ENCODE data around the gene PIAS4. TPM values are rescaled to one million over a fixed set of nuclear protein-coding genes. Genes with fewer than 3 reads are reported as not detected.

The PIAS4 gene
- total and polyA plus RNA-seq, 2 of the 13 experiments (the other 11 are each of a cell fraction or from before 2014, with no cell fraction given): 9.0 to 20.1 TPM

GRCh38 chr19:4060621-4061177, 53.2 kb downstream of the PIAS4 start (continued):
- TF ChIP-seq ZNF652 (CRISPR knock-in tag; IDR thresholded peaks at IDR 0.05; ENCODE audit: borderline replicate concordance, low read depth): no peak
- no peak for TF ChIP-seq MEF2D (CRISPR knock-in tag; IDR thresholded peaks at IDR 0.05)
- TF ChIP-seq MLLT10 (CRISPR knock-in tag; IDR thresholded peaks at IDR 0.05): no peak
- TF ChIP-seq AKAP8 (CRISPR knock-in tag; IDR thresholded peaks at IDR 0.05): peak; percentile 15; the same call in 1 of the 2 replicates
- TF ChIP-seq, protein P1, sequence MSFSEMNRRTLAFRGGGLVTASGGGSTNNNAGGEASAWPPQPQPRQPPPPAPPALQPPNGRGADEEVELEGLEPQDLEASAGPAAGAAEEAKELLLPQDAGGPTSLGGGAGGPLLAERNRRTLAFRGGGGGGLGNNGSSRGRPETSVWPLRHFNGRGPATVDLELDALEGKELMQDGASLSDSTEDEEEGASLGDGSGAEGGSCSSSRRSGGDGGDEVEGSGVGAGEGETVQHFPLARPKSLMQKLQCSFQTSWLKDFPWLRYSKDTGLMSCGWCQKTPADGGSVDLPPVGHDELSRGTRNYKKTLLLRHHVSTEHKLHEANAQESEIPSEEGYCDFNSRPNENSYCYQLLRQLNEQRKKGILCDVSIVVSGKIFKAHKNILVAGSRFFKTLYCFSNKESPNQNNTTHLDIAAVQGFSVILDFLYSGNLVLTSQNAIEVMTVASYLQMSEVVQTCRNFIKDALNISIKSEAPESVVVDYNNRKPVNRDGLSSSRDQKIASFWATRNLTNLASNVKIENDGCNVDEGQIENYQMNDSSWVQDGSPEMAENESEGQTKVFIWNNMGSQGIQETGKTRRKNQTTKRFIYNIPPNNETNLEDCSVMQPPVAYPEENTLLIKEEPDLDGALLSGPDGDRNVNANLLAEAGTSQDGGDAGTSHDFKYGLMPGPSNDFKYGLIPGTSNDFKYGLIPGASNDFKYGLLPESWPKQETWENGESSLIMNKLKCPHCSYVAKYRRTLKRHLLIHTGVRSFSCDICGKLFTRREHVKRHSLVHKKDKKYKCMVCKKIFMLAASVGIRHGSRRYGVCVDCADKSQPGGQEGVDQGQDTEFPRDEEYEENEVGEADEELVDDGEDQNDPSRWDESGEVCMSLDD (CRISPR knock-in tag; IDR thresholded peaks at IDR 0.05; ENCODE audit: borderline replicate concordance): no peak
- no peak for TF ChIP-seq ZNF703 (CRISPR knock-in tag; IDR thresholded peaks at IDR 0.05; ENCODE audit: borderline replicate concordance)
- no peak for TF ChIP-seq ZXDC (CRISPR knock-in tag; IDR thresholded peaks at IDR 0.05)
- no peak for TF ChIP-seq ZIK1 (CRISPR knock-in tag; IDR thresholded peaks at IDR 0.05; ENCODE audit: borderline replicate concordance, low read depth)
- no peak for TF ChIP-seq ZNF44 (CRISPR knock-in tag; IDR thresholded peaks at IDR 0.05)
- no peak for TF ChIP-seq SP140L (CRISPR knock-in tag; IDR thresholded peaks at IDR 0.05; ENCODE audit: borderline replicate concordance)
- no peak for TF ChIP-seq ISL2 (CRISPR knock-in tag; IDR thresholded peaks at IDR 0.05)
- peak; percentile 23; the same call in 1 of the 2 replicates for TF ChIP-seq ADNP (CRISPR knock-in tag; IDR thresholded peaks at IDR 0.05)
- no peak for TF ChIP-seq JDP2 (CRISPR knock-in tag; IDR thresholded peaks at IDR 0.05; ENCODE audit: borderline replicate concordance)
- TF ChIP-seq ATF1 (CRISPR knock-in tag; IDR thresholded peaks at IDR 0.05): no peak
- TF ChIP-seq NFIB (CRISPR knock-in tag; IDR thresholded peaks at IDR 0.05; ENCODE audit: borderline replicate concordance): no peak
- TF ChIP-seq SRY (CRISPR knock-in tag; IDR thresholded peaks at IDR 0.05): no peak
- no peak for TF ChIP-seq ZNF230 (CRISPR knock-in tag; IDR thresholded peaks at IDR 0.05)
- TF ChIP-seq ZSCAN25 (CRISPR knock-in tag; IDR thresholded peaks at IDR 0.05): no peak
- TF ChIP-seq REPIN1 (CRISPR knock-in tag; IDR thresholded peaks at IDR 0.05; ENCODE audit: borderline replicate concordance, low read depth): no peak
- no peak for TF ChIP-seq ATM (IDR thresholded peaks at IDR 0.05; ENCODE audit: borderline replicate concordance)
- 0 out of 2 replicates have a peak, but pooled peaks have one; percentile 4 for TF ChIP-seq ZNF563 (CRISPR knock-in tag; IDR thresholded peaks at IDR 0.05)
- TF ChIP-seq KMT2A (CRISPR knock-in tag; IDR thresholded peaks at IDR 0.05): no peak
- no peak for TF ChIP-seq TOPORS (CRISPR knock-in tag; IDR thresholded peaks at IDR 0.05)
- no peak for TF ChIP-seq HOXA3 (CRISPR knock-in tag; IDR thresholded peaks at IDR 0.05)
- TF ChIP-seq ZSCAN31 (CRISPR knock-in tag; IDR thresholded peaks at IDR 0.05; ENCODE audit: low read depth): peak; percentile 49; the same call in 1 of the 2 replicates
- TF ChIP-seq BRD4 (CRISPR knock-in tag; IDR thresholded peaks at IDR 0.05): no peak
- no peak for TF ChIP-seq NR1H2 (CRISPR knock-in tag; IDR thresholded peaks at IDR 0.05; ENCODE audit: borderline replicate concordance, low read depth)
- no peak for TF ChIP-seq ZNF672 (CRISPR knock-in tag; IDR thresholded peaks at IDR 0.05)

Data from HepG2 (cell line).